Spleen (tissue), 11 donors: Measurements from ENCODE around the gene MED9. TPM values are rescaled to one million over a fixed set of nuclear protein-coding genes. Genes with fewer than 3 reads are reported as not detected.

Experiments used
- DNase-seq: peaks from one replicate; pipeline ENCODE4 v3.0.0-alpha.2; 2020
- H3K27ac ChIP-seq, 8 donors: fragments of 200-600 bp; sonication (generic) in 7 of 8; 1 replicate in 4 of 8; 2 replicates in 4 of 8; pipeline versions ENCODE4 v1.5.0 to v1.8.0; 2016 to 2021; ENCODE audit warnings: inconsistent platforms in 4 of 8, mild to moderate bottlenecking in 4 of 8, moderate library complexity in 1 of 8
- H3K27me3 ChIP-seq, 7 donors: fragments of 200-600 bp; sonication (generic) in 6 of 7; replicated peaks in 1 of 7; 1 replicate in 4 of 7; 2 replicates in 3 of 7; pipeline versions ENCODE4 v1.5.0 to v1.8.0; 2016 to 2021; ENCODE audit warnings: inconsistent platforms in 3 of 7, mild to moderate bottlenecking in 1 of 7
- H3K36me3 ChIP-seq, 6 donors: fragments of 200-600 bp; sonication (generic) in 5 of 6; 1 replicate in 4 of 6; 2 replicates in 2 of 6; pipeline versions ENCODE4 v1.5.0 to v1.8.0; 2016 to 2021; ENCODE audit warnings: inconsistent platforms in 2 of 6
- H3K4me1 ChIP-seq, 6 donors: fragments of 200-600 bp; sonication (generic) in 5 of 6; 1 replicate in 3 of 6; 2 replicates in 3 of 6; pipeline versions ENCODE4 v1.5.0 to v1.8.0; 2016 to 2021; ENCODE audit warnings: inconsistent platforms in 3 of 6
- H3K4me3 ChIP-seq, 8 donors: fragments of 200-600 bp; sonication (generic) in 7 of 8; 1 replicate in 4 of 8; 2 replicates in 4 of 8; pipeline versions ENCODE4 v1.5.0 to v1.8.0; 2016 to 2021; ENCODE audit warnings: inconsistent platforms in 4 of 8, mild to moderate bottlenecking in 4 of 8, moderate library complexity in 2 of 8
- H3K9me3 ChIP-seq, 8 donors: fragments of 200-600 bp; sonication (generic) in 7 of 8; 1 replicate in 4 of 8; 2 replicates in 4 of 8; pipeline versions ENCODE4 v1.5.0 to v1.8.0; 2016 to 2021; ENCODE audit warnings: inconsistent platforms in 4 of 8
- POLR2A ChIP-seq, 3 donors: fragments of 450-650 bp; IDR thresholded peaks; one replicate each; pipeline ENCODE4 v1.5.1; 2017; ENCODE audit warnings: antibody characterized with exemption in 3 of 3, mild to moderate bottlenecking in 1 of 3
- POLR2AphosphoS5 ChIP-seq, 3 donors: sonication (generic); formaldehyde crosslinking; IDR thresholded peaks; one replicate each; pipeline ENCODE4 v1.5.1; 2017; ENCODE audit warnings: antibody characterized with exemption in 3 of 3
- WGBS, 5 donors: extraction: QIAGEN DNeasy Blood & Tissue Kit in 3 of 5; methylation state at CpG; one replicate each; pipeline versions ENCODE4 v1.1.5 to v1.1.7; 2013 to 2018; 5-methylcytosine and 5-hydroxymethylcytosine counted together
- intact Hi-C: fragments of 100-400 bp; cut with DNase I; formaldehyde crosslinking; loops from one replicate; pipeline ENCODE4 v1.15.0; 2023; ENCODE audit warnings: low total_unique reads
- polyA plus RNA-seq, 3 donors: library from polyadenylated mRNA; stranded (reverse); fragments of 200-250 nt; gene quantifications; one replicate each; pipeline ENCODE4 v1.2.1, GENCODE V29; 2013
- total RNA-seq, 7 donors: library from RNA; depleted of rRNA in 3 of 7; stranded (reverse); fragments of >200 nt in 3 of 7; fragmentation: NEBNext Ultra II Directional in 4 of 7; extraction: Animal tissue kit (Norgen Biotek cat#: 25700) in 4 of 7; gene quantifications; one replicate each; pipeline versions ENCODE4 v1.1.0 to v1.2.1, GENCODE V29; 2016 to 2021
- TF ChIP-seq, protein P1 (sequence below), 11 experiments: fragments of 200-600 bp in 7 of 11; fragments of 450-650 bp in 4 of 11; sonication (generic) in 4 of 11; IDR thresholded peaks in 8 of 11; conservative IDR thresholded peaks in 3 of 11; 1 replicate in 7 of 11; 2 replicates in 4 of 11; pipeline versions ENCODE4 v1.4.0 to v1.8.0; 2016 to 2021; ENCODE audit warnings: antibody characterized with exemption in 11 of 11, inconsistent platforms in 4 of 11, mild to moderate bottlenecking in 1 of 11
- donor health status: healthy with polysubstance abuse.
- donor health status: DM: no; HTN: no; CAD: no; lungs with moderate emphysema.
- donor health status: DM: no; HTN: no; CAD: no.
- donor health status: Bipolar disorder and iron deficiency.
- donor health status: healthy.
- donor health status: DM: no; HTN: no; CAD: no.
- donor health status: DM: yes; HTN: yes; CAD: no.

The MED9 gene
- total and polyA plus RNA-seq, 10 donors, result 8.5 to 19.2 (median 14.1) TPM

DNA sequence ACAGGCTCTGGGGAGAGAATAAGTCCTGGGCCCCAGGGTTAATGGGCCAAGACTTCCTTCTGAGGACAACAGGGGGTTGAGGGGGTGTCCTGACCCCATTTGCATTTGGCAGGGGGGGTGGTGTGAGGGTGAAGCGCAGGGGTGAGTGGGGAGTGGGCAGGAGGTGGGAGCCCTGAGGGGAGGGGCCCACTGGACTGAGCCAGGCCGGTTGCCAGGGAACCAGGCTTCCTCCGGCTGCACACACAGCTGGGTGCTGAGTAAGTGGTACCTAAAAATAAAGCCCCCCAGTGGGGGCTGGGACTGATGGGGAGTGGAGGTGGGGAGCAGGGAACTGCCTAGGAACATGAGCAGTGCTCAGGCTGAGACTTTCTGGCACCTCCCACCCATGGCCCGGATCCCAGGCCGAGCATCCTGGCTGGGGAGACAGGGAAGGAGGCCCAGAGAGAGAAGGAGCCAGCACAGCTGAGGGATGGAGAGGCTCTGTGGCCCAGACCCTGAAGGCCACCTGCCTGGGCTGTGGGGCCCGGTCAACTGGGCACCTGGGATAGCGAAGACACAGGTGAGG is 26.8 kb downstream of the MED9 start:
- Histone ChIP-seq H3K27ac (no peak overlapping the region), H3K4me3 (no peak overlapping the region), H3K4me1 (peaks cover 0 to 19% (median 11%) of the 10 kb centered on the region in 6 donors), H3K36me3 (no peaks in the 10 kb centered on the region), H3K27me3 (no peaks in the 10 kb centered on the region), H3K9me3 (no peaks in the 10 kb centered on the region)
- WGBS, 5 donors, result 70 to 83% (median 76%) methylated on average over 5 to 7 of the region's 7 CpGs
- TF ChIP-seq POLR2AphosphoS5 (IDR thresholded peaks at IDR 0.05), result no peak
- no peak for TF ChIP-seq POLR2A (IDR thresholded peaks at IDR 0.05)
- TF ChIP-seq, protein P1, sequence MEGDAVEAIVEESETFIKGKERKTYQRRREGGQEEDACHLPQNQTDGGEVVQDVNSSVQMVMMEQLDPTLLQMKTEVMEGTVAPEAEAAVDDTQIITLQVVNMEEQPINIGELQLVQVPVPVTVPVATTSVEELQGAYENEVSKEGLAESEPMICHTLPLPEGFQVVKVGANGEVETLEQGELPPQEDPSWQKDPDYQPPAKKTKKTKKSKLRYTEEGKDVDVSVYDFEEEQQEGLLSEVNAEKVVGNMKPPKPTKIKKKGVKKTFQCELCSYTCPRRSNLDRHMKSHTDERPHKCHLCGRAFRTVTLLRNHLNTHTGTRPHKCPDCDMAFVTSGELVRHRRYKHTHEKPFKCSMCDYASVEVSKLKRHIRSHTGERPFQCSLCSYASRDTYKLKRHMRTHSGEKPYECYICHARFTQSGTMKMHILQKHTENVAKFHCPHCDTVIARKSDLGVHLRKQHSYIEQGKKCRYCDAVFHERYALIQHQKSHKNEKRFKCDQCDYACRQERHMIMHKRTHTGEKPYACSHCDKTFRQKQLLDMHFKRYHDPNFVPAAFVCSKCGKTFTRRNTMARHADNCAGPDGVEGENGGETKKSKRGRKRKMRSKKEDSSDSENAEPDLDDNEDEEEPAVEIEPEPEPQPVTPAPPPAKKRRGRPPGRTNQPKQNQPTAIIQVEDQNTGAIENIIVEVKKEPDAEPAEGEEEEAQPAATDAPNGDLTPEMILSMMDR (IDR thresholded peaks at IDR 0.05 in 8 of 11, conservative IDR thresholded peaks at IDR 0.05 in 3 of 11), result no peak
- intact Hi-C loops, result loop anchor here (10.0 kb wide), 1 partner anchor 111 kb away; no protein-coding TSS in a partner anchor
- peak; percentile 41 for DNase-seq

DNA sequence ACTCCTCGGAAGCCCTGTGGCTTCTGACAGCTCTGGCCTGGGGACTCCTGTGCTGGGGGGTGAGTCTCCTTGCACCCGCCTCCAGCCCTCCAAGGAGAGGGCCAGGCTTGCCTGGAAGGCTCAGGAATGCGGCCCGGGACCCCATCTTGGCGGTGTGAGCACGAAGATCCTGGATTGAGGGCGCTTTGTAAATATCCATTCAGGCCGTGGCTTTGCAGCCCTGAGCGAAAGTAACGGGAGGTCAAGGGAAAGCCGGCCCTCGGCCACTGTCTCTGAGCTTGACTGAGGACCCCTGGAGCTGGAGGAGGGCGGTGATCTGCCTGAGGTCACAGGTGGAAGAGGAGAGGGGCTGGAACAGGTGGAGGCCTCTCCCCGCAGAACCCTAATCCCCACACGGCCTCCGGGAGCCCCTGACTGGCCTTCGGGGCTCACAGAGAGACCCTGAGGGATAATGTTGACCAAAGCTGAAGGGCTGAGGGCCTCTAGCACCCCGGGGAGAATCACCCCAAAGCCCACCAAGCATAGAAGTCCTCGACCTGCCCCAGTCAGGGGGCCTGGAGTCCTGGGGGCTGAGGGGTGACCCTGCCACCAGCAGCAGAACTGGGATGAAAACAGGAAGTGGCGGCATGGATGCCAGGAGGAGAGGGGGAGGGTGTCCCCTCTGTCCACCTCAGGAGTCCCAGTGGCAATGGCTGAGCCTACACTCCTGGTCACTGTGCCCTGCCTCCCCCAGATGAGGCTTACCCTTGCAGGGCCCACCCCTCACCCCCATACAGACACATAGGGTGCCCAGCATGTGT is 27.7 kb downstream of the MED9 start:
- H3K4me1 ChIP-seq, result peaks cover 0 to 19% (median 11%) of the 10 kb centered on the region in 6 donors
- WGBS, 5 donors, result 85 to 92% (median 88%) methylated on average over 12 to 20 of the region's 20 CpGs
- H3K27ac ChIP-seq, result no peak overlapping the region
- H3K27me3 ChIP-seq, result no peaks in the 10 kb centered on the region
- no peak for TF ChIP-seq POLR2A (IDR thresholded peaks at IDR 0.05)
- H3K4me3 ChIP-seq, result no peak overlapping the region
- peaks cover 0 to 4% (median 0%) of the 10 kb centered on the region in 6 donors for H3K36me3 ChIP-seq
- no peaks in the 10 kb centered on the region for H3K9me3 ChIP-seq
- intact Hi-C loops, result loop anchor here (10.0 kb wide), 1 partner anchor 110 kb away; no protein-coding TSS in a partner anchor
- DNase-seq, result no peak

DNA sequence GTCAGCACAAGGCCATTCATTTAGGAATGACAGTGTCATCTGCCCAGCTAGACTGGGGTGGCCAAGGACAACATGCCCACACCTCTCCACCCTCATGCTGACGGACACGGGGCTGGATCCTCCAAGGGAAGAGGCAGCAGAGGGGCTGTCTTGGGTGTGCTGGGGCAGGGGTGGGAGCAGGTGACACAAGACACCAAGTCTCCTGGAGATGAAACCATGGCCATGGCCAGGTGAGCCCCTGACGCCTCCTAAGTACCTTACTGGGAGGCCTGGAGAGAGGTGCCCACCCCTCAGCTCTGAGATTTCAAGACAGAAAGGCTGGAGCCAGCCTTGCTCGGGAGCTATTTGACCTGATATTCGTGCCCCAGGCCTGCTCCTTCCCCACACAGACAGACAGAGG is 28.4 kb downstream of the MED9 start:
- intact Hi-C loops, result loop anchor here (10.0 kb wide), 1 partner anchor 110 kb away; no protein-coding TSS in a partner anchor
- no peak for TF ChIP-seq POLR2AphosphoS5 (IDR thresholded peaks at IDR 0.05)
- no peak for TF ChIP-seq POLR2A (IDR thresholded peaks at IDR 0.05)
- TF ChIP-seq, protein P1 (IDR thresholded peaks at IDR 0.05 in 8 of 11, conservative IDR thresholded peaks at IDR 0.05 in 3 of 11), result no peak
- Histone ChIP-seq H3K4me1 (peaks cover 0 to 19% (median 11%) of the 10 kb centered on the region in 6 donors), H3K27me3 (no peaks in the 10 kb centered on the region), H3K9me3 (no peaks in the 10 kb centered on the region), H3K27ac (no peak overlapping the region), H3K36me3 (peaks cover 0 to 4% (median 0%) of the 10 kb centered on the region in 6 donors), H3K4me3 (no peak overlapping the region)
- 87 to 100% (median 95%) methylated on average over 3 to 5 of the region's 5 CpGs for WGBS, 5 donors
- DNase-seq, result no peak

DNA sequence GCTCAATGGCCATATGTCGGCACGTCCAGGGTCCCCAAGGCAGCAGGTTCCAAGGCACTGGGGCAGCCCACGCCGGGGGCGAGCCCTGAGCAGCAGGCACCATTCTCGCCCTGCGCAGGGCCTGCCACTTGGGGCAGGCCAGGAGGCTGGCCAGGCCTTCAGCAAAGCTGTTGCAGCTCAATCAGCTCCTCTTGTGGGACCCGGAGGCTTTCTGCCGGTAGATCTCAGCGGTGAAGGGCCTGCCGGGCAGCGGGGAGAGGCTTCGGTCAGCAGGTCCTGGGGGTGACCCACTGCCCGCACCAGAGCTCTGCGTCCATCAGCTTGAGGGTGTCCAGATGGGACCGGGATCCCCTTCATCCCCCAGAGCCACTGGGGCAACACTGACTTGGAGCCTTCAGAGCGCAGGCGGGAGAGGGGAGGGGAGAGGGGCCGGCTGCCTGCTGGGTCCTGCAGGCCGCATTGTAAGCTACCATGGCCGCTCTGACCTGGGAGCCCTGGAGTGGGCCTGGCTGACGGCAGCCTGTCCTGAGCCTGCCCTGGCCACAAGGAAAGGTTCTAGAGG is 28.9 kb downstream of the MED9 start:
- TF ChIP-seq POLR2A (IDR thresholded peaks at IDR 0.05), result no peak
- Histone ChIP-seq H3K27ac (peak overlapping the region in 5 of 8 donors; percentile 55 to 75 (median 66)), H3K36me3 (peaks cover 0 to 4% (median 0%) of the 10 kb centered on the region in 6 donors), H3K4me3 (no peak overlapping the region), H3K27me3 (no peaks in the 10 kb centered on the region), H3K9me3 (no peaks in the 10 kb centered on the region), H3K4me1 (peaks cover 0 to 19% (median 11%) of the 10 kb centered on the region in 6 donors)
- 87 to 97% (median 93%) methylated on average over 16 to 22 of the region's 22 CpGs for WGBS, 5 donors
- intact Hi-C loops, result loop anchor here (10.0 kb wide), 1 partner anchor 109 kb away; no protein-coding TSS in a partner anchor
- no peak for DNase-seq
